Measurements from ENCODE around the gene PBX3. TPM values are rescaled to one million over a fixed set of nuclear protein-coding genes. Genes with fewer than 3 reads are reported as not detected.

The PBX3 gene
- total RNA-seq, 1 experiment from 2014 or later: 7.7 TPM

DNA sequence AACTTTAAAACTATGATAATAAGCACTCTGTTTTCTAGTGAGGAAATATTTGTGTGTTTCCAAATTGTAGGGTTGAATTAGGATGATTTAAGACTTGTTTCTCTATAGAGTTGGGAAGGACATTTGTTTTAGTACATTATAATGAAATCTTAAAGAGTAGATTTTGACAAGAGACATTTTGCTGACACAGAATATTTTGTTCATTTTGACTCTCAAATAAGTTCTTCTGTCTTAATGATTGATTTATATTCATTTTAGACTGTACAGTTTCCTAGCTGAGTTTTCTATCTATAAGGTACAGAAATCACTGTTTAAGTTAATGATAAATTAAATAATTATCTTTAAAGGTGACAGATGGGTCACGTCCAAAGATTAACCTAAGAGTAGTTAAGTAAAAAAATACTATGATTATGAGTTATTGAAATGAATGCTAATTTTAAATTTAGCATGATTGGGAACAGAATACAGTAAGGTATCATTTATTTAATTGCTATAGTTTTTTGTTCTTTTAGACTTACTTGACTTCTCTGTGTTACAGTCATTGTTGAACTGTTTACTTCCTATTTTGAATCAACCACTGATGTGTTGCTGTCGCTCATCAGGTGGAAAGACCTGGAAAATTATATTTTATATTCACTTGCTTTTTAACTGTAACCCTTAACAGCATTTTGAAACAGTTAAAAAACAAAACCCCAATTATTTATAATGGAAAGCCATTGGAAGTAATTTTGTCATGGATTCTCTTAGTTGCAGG is 19.5 kb downstream of the PBX3 start:
- POLR2A ChIA-PET: no interaction called here
- Mint-ChIP-seq H3K27ac (ENCODE audit: unreplicated experiment) (no peak overlapping the region), H3K4me3 (ENCODE audit: unreplicated experiment) (no peak overlapping the region), H3K9me3 (ENCODE audit: unreplicated experiment) (no peaks in the 10 kb centered on the region), H3K4me1 (ENCODE audit: low read depth, unreplicated experiment) (no peaks in the 10 kb centered on the region), H3K36me3 (ENCODE audit: insufficient read depth, unreplicated experiment) (no peaks in the 10 kb centered on the region), H3K27me3 (ENCODE audit: insufficient read depth, unreplicated experiment) (no peaks in the 10 kb centered on the region)
- Histone ChIP-seq H3K27me3 (replicated peaks; ENCODE audit: control insufficient read depth, insufficient read depth, low read length) (no peaks in the 10 kb centered on the region), H3K9me3 (no peaks in the 10 kb centered on the region), H3K36me3 (ENCODE audit: control insufficient read depth, insufficient read depth, low read length) (no peaks in the 10 kb centered on the region), H3K4me1 (no peaks in the 10 kb centered on the region), H3K4me3 (ENCODE audit: low read depth, low read length) (no peak overlapping the region)
- CTCF ChIA-PET: no interaction called here
- no peak for DNase-seq
- TF ChIP-seq, protein P1, sequence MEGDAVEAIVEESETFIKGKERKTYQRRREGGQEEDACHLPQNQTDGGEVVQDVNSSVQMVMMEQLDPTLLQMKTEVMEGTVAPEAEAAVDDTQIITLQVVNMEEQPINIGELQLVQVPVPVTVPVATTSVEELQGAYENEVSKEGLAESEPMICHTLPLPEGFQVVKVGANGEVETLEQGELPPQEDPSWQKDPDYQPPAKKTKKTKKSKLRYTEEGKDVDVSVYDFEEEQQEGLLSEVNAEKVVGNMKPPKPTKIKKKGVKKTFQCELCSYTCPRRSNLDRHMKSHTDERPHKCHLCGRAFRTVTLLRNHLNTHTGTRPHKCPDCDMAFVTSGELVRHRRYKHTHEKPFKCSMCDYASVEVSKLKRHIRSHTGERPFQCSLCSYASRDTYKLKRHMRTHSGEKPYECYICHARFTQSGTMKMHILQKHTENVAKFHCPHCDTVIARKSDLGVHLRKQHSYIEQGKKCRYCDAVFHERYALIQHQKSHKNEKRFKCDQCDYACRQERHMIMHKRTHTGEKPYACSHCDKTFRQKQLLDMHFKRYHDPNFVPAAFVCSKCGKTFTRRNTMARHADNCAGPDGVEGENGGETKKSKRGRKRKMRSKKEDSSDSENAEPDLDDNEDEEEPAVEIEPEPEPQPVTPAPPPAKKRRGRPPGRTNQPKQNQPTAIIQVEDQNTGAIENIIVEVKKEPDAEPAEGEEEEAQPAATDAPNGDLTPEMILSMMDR (IDR thresholded peaks at IDR 0.05; ENCODE audit: insufficient read depth in 1 of 2, low read depth in 1 of 2, low read length in 1 of 2, severe bottlenecking in 1 of 2, unreplicated experiment in 1 of 2): no peak
- no TSS peak for BruUV-seq (replicated peaks)
- intact Hi-C loops (cut with micrococcal nuclease; ENCODE audit: unreplicated experiment): no loop called here

DNA sequence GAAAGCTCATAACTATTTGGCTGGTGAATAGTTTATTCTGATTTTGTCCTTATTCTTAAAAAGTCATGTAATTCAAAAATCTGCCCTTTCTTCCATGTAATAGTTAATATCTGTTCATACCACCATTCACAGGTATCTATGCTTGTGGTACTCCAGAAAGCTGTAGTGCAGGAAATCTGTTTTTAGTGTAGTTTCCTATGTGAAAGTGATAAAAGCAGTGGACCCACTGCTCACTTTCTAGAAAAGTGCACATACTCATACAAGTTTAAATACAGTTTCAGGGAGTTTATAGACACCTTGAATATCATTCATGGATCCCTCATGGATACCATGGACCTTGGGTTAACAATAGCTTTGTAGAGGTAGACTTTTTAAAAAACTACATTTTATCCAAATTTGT is 20.2 kb downstream of the PBX3 start:
- DNase-seq: no peak
- no peaks in the 10 kb centered on the region for H3K4me1 ChIP-seq
- no peaks in the 10 kb centered on the region for H3K27me3 ChIP-seq (replicated peaks; ENCODE audit: control insufficient read depth, insufficient read depth, low read length)
- BruUV-seq (replicated peaks): no TSS peak
- Mint-ChIP-seq H3K27me3 (ENCODE audit: insufficient read depth, unreplicated experiment) (no peaks in the 10 kb centered on the region), H3K27ac (ENCODE audit: unreplicated experiment) (no peak overlapping the region), H3K4me3 (ENCODE audit: unreplicated experiment) (no peak overlapping the region), H3K4me1 (ENCODE audit: low read depth, unreplicated experiment) (no peaks in the 10 kb centered on the region), H3K9me3 (ENCODE audit: unreplicated experiment) (no peaks in the 10 kb centered on the region), H3K36me3 (ENCODE audit: insufficient read depth, unreplicated experiment) (no peaks in the 10 kb centered on the region)
- intact Hi-C loops (cut with micrococcal nuclease; ENCODE audit: unreplicated experiment): no loop called here
- H3K9me3 ChIP-seq: no peaks in the 10 kb centered on the region
- CTCF ChIA-PET: no interaction called here
- TF ChIP-seq, protein P1 (IDR thresholded peaks at IDR 0.05; ENCODE audit: insufficient read depth in 1 of 2, low read depth in 1 of 2, low read length in 1 of 2, severe bottlenecking in 1 of 2, unreplicated experiment in 1 of 2): no peak
- H3K36me3 ChIP-seq (ENCODE audit: control insufficient read depth, insufficient read depth, low read length): no peaks in the 10 kb centered on the region
- POLR2A ChIA-PET: no interaction called here
- no peak overlapping the region for H3K4me3 ChIP-seq (ENCODE audit: low read depth, low read length)

DNA sequence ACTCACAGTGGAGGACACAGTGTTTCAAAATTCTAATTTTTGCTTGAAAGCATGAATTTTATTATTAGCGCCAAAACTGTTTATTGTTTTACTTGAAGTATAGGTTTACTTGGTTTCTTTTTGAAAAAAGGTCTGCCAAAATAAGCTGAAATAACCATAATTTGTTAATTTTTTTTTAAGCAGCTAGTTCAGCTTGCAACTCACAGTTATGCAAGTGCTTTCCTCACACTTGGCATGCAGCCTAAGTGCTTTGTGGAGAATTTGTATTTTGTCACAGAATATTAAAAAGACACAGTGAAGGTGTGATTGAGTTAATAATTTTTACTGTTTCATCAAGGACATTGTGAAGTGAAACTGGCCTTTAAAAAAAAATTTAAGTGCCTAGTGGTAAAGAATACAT is 21.6 kb downstream of the PBX3 start:
- TF ChIP-seq, protein P1 (IDR thresholded peaks at IDR 0.05; ENCODE audit: insufficient read depth in 1 of 2, low read depth in 1 of 2, low read length in 1 of 2, severe bottlenecking in 1 of 2, unreplicated experiment in 1 of 2): no peak
- no peaks in the 10 kb centered on the region for H3K4me1 Mint-ChIP-seq (ENCODE audit: low read depth, unreplicated experiment)
- POLR2A ChIA-PET: no interaction called here
- no peak overlapping the region for H3K4me3 Mint-ChIP-seq (ENCODE audit: unreplicated experiment)
- CTCF ChIA-PET: no interaction called here
- H3K27ac Mint-ChIP-seq (ENCODE audit: unreplicated experiment): no peak overlapping the region
- H3K9me3 Mint-ChIP-seq (ENCODE audit: unreplicated experiment): no peaks in the 10 kb centered on the region
- intact Hi-C loops (cut with micrococcal nuclease; ENCODE audit: unreplicated experiment): no loop called here
- no peaks in the 10 kb centered on the region for H3K27me3 Mint-ChIP-seq (ENCODE audit: insufficient read depth, unreplicated experiment)
- no peaks in the 10 kb centered on the region for H3K4me1 ChIP-seq
- H3K9me3 ChIP-seq: no peaks in the 10 kb centered on the region
- no peak overlapping the region for H3K4me3 ChIP-seq (ENCODE audit: low read depth, low read length)
- no peaks in the 10 kb centered on the region for H3K27me3 ChIP-seq (replicated peaks; ENCODE audit: control insufficient read depth, insufficient read depth, low read length)
- no peaks in the 10 kb centered on the region for H3K36me3 Mint-ChIP-seq (ENCODE audit: insufficient read depth, unreplicated experiment)
- no TSS peak for BruUV-seq (replicated peaks)
- H3K36me3 ChIP-seq (ENCODE audit: control insufficient read depth, insufficient read depth, low read length): no peaks in the 10 kb centered on the region
- DNase-seq: no peak

Data from Caco-2 (cell line).